ENCODE data around the gene DDRGK1.

DNA sequence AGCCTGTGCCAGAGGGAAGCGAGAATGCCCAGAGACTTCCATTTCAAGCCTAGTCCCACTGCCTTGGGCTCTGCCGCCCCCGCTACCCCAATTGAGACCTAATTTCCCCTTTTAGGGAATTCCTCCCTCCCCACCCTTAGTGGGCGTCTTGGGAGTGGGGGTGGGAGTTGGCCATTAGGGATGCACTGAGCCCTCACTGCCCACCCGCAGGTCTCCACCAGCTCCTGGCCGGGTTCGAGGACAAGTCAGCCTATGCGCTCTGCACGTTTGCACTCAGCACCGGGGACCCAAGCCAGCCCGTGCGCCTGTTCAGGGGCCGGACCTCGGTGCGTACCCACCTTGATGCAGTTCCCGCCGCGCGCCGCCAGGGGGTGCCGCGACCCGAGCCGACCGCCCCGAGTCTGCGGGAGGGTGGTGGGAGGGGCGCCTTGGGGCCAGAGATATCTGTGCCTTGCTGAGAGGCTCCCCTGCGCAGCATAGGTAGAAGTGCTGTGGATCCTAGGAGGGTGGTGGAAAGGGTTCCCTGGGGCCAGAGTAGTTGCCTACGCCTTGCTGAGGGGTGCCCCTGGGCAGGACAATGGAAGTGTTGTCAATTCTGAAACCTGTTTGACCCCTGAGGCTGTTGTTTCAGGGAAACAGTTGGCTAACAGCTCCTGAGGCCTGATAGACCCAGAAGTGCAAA lies 14.0 kb upstream of the DDRGK1 start:
- TF ChIP-seq CTCF (IDR thresholded peaks at IDR 0.05; ENCODE audit: low read depth, low read length, poor library complexity, severe bottlenecking) (peak; percentile 97), EZH2phosphoT487 (IDR thresholded peaks at IDR 0.05; ENCODE audit: borderline replicate concordance, low read length) (no peak)
